ENCODE data around the gene L3MBTL2.

The L3MBTL2 gene

DNA sequence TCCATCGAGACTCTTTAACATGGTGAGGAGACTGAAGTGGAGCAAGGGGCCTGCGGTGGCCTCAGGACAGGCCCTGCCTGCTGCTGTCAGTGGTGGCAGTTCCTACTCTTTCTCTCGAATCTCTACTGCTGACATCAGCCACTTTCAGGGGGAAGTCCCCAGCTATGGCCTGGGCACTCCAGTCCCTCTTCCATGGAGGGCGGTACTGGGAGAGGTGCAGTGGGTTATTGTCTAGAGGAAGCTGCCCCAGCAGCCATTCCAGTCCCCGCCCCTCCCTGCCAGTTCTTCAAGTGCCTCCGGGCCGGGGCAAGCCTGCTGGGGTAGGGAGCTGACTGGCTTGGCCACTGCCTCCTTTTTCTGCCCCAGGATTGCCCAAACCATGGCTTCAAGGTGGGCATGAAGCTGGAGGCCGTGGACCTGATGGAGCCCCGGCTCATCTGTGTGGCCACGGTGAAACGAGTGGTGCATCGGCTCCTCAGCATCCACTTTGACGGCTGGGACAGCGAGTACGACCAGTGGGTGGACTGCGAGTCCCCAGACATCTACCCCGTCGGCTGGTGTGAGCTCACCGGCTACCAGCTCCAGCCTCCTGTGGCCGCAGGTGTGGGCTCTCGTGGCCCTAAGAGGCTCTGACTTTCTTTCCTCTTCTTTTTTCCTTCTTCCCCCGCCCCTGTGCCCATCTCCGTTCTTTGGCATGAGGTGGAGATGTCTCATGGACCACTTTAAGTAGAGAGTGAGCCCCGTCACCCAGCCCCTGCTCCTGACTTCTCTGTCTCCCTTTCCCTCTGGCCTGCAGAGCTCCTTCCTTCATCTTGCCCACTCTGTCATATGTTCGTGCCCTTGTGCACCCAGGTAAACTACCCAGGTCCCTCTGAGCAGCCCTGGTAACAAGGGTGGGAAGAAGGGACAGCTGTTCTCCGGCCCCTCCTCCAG lies 21.9 kb downstream of the L3MBTL2 start:
- Histone ChIP-seq H3K9ac (ENCODE audit: low read length) (no peak overlapping the region), H3K79me2 (ENCODE audit: control insufficient read depth, insufficient read depth, low read length) (no peaks in the 10 kb centered on the region), H3K4me1 (ENCODE audit: control insufficient read depth, low read depth, low read length) (no peaks in the 10 kb centered on the region), H2BK15ac (replicated peaks; ENCODE audit: low read depth) (no peak overlapping the region), H3K56ac (ENCODE audit: low read length) (no peak overlapping the region), H2BK120ac (ENCODE audit: low read depth, low read length) (no peak overlapping the region), H3K18ac (ENCODE audit: low read length) (no peak overlapping the region), H4K5ac (ENCODE audit: low read length) (no peak overlapping the region), H3K27me3 (ENCODE audit: insufficient read depth, low read length, poor library complexity) (no peaks in the 10 kb centered on the region), H3K79me1 (ENCODE audit: low read length) (no peaks in the 10 kb centered on the region), H3K27ac (ENCODE audit: low read depth, low read length) (no peak overlapping the region), H4K8ac (ENCODE audit: low read depth, low read length) (no peak overlapping the region), H3K36me3 (ENCODE audit: control insufficient read depth, insufficient read depth, low read length) (peaks cover 5% of the 10 kb centered on the region), H2AK5ac (ENCODE audit: low read length) (no peak overlapping the region), H3K4me3 (ENCODE audit: low read length) (no peak overlapping the region), H2BK5ac (ENCODE audit: low read length) (no peak overlapping the region), H3K23ac (ENCODE audit: low read length) (peak overlapping the region; percentile 24), H3K4me2 (ENCODE audit: low read length) (no peak overlapping the region), H3K4ac (ENCODE audit: low read depth, low read length) (no peak overlapping the region)
- DNase-seq, result no peak
- no CpG with 5 or more reads among the region's 26 CpGs for WGBS (ENCODE audit: extremely low coverage, insufficient coverage, low lambda C conversion rate)

DNA sequence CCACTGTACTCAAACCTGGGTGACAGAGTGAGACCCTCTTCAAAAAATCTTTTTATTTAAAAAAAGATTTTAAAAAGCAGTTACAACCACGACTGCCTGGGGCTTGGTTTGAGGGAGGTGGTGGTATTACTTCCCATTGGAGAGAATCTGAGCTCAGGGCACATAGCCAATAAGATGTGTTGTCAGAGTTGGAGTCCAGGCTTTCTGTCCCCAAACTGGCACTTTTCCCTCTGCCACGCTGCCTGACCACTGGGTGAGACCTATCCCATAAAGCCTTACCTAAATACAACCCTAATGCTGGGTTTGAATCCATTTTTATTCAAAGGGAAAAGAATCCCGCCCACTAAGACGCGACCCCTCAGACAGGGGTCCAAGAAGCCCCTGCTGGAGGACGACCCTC lies 24.1 kb downstream of the L3MBTL2 start:
- no peak overlapping the region for H3K27ac ChIP-seq (ENCODE audit: low read depth, low read length)
- no peak overlapping the region for H3K4me2 ChIP-seq (ENCODE audit: low read length)
- no peak overlapping the region for H3K56ac ChIP-seq (ENCODE audit: low read length)
- no peak overlapping the region for H2BK5ac ChIP-seq (ENCODE audit: low read length)
- H3K23ac ChIP-seq (ENCODE audit: low read length), result no peak overlapping the region
- no peak for DNase-seq
- no peak overlapping the region for H2AK5ac ChIP-seq (ENCODE audit: low read length)
- H3K79me2 ChIP-seq (ENCODE audit: control insufficient read depth, insufficient read depth, low read length), result no peaks in the 10 kb centered on the region
- H3K4ac ChIP-seq (ENCODE audit: low read depth, low read length), result no peak overlapping the region
- H2BK120ac ChIP-seq (ENCODE audit: low read depth, low read length), result no peak overlapping the region
- H3K4me3 ChIP-seq (ENCODE audit: low read length), result no peak overlapping the region
- no peak overlapping the region for H4K8ac ChIP-seq (ENCODE audit: low read depth, low read length)
- no peak overlapping the region for H3K18ac ChIP-seq (ENCODE audit: low read length)
- no peaks in the 10 kb centered on the region for H3K4me1 ChIP-seq (ENCODE audit: control insufficient read depth, low read depth, low read length)
- no CpG with 5 or more reads among the region's 6 CpGs for WGBS (ENCODE audit: extremely low coverage, insufficient coverage, low lambda C conversion rate)
- H2BK15ac ChIP-seq (replicated peaks; ENCODE audit: low read depth), result no peak overlapping the region
- no peak overlapping the region for H3K9ac ChIP-seq (ENCODE audit: low read length)
- H3K36me3 ChIP-seq (ENCODE audit: control insufficient read depth, insufficient read depth, low read length), result peaks cover 5% of the 10 kb centered on the region
- H3K27me3 ChIP-seq (ENCODE audit: insufficient read depth, low read length, poor library complexity), result no peaks in the 10 kb centered on the region
- H3K79me1 ChIP-seq (ENCODE audit: low read length), result no peaks in the 10 kb centered on the region
- no peak overlapping the region for H4K5ac ChIP-seq (ENCODE audit: low read length)

DNA sequence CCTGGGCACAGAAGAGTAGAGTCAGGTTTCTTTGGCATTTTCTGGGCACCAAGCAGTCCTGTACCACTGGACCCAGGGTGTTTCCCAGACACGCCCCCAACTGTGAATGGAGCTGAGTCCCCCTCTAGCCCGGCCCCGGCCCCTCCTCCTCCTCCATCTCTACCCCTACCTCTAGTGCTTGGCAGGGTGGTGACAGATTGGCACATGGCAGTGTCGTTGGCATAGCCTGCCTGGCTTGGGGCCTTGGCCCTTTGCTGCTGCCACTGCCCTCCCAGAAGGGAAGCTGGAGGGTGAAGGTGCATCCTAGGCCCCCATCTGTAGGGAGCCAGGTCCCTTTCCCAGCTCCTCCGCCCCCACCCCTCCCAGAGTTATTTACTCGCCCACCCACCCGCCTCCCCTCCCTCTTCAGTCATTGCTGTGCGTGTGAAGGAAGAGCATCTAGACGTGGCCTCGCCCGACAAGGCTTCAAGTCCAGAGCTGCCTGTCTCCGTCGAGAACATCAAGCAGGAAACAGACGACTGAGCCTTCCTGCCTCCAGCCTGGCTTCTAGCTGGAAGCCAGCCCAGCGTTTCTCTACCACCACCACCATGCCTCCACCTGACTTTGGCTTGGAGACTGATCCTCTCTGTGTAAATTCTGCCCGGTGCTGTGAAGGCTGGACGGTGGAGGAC lies 24.8 kb downstream of the L3MBTL2 start:
- Histone ChIP-seq H3K27ac (ENCODE audit: low read depth, low read length) (no peak overlapping the region), H3K36me3 (ENCODE audit: control insufficient read depth, insufficient read depth, low read length) (peaks cover 5% of the 10 kb centered on the region), H3K23ac (ENCODE audit: low read length) (no peak overlapping the region), H2AK5ac (ENCODE audit: low read length) (no peak overlapping the region), H2BK5ac (ENCODE audit: low read length) (no peak overlapping the region), H2BK120ac (ENCODE audit: low read depth, low read length) (no peak overlapping the region), H3K4me2 (ENCODE audit: low read length) (no peak overlapping the region), H3K4me1 (ENCODE audit: control insufficient read depth, low read depth, low read length) (no peaks in the 10 kb centered on the region), H3K56ac (ENCODE audit: low read length) (no peak overlapping the region), H2BK15ac (replicated peaks; ENCODE audit: low read depth) (no peak overlapping the region), H3K79me2 (ENCODE audit: control insufficient read depth, insufficient read depth, low read length) (no peaks in the 10 kb centered on the region), H3K27me3 (ENCODE audit: insufficient read depth, low read length, poor library complexity) (no peaks in the 10 kb centered on the region), H3K4me3 (ENCODE audit: low read length) (no peak overlapping the region), H3K79me1 (ENCODE audit: low read length) (no peaks in the 10 kb centered on the region), H3K9ac (ENCODE audit: low read length) (no peak overlapping the region), H4K8ac (ENCODE audit: low read depth, low read length) (no peak overlapping the region), H3K4ac (ENCODE audit: low read depth, low read length) (no peak overlapping the region), H3K18ac (ENCODE audit: low read length) (no peak overlapping the region), H4K5ac (ENCODE audit: low read length) (no peak overlapping the region)
- DNase-seq, result no peak
- no CpG with 5 or more reads among the region's 17 CpGs for WGBS (ENCODE audit: extremely low coverage, insufficient coverage, low lambda C conversion rate)

DNA sequence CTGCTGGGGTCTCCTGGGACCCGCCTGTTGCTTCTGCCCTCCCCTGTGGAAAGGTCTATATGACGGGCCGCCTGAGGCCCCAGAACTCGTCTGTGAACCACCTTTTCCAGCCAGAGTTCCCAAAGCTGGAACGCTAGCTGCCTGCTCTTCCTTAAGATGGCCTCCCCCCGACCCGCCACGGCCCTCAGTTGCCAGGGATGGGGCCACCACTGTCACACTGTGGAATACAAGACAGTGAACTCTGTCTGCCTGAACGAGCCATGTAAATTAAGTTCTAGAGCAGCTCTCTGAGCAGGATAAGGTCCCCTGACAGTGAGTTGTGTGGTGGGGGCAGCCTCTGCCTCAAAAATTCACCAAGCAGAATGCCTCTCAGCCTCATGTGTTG lies 25.3 kb downstream of the L3MBTL2 start:
- no peak overlapping the region for H4K5ac ChIP-seq (ENCODE audit: low read length)
- no peak overlapping the region for H2BK5ac ChIP-seq (ENCODE audit: low read length)
- H3K27ac ChIP-seq (ENCODE audit: low read depth, low read length), result no peak overlapping the region
- H3K56ac ChIP-seq (ENCODE audit: low read length), result no peak overlapping the region
- no peak overlapping the region for H3K4ac ChIP-seq (ENCODE audit: low read depth, low read length)
- H3K23ac ChIP-seq (ENCODE audit: low read length), result no peak overlapping the region
- H3K79me2 ChIP-seq (ENCODE audit: control insufficient read depth, insufficient read depth, low read length), result no peaks in the 10 kb centered on the region
- no peak for DNase-seq
- no peaks in the 10 kb centered on the region for H3K79me1 ChIP-seq (ENCODE audit: low read length)
- no peak overlapping the region for H3K4me3 ChIP-seq (ENCODE audit: low read length)
- H3K4me2 ChIP-seq (ENCODE audit: low read length), result no peak overlapping the region
- no peak overlapping the region for H3K9ac ChIP-seq (ENCODE audit: low read length)
- H2AK5ac ChIP-seq (ENCODE audit: low read length), result no peak overlapping the region
- no peaks in the 10 kb centered on the region for H3K4me1 ChIP-seq (ENCODE audit: control insufficient read depth, low read depth, low read length)
- peaks cover 5% of the 10 kb centered on the region for H3K36me3 ChIP-seq (ENCODE audit: control insufficient read depth, insufficient read depth, low read length)
- H4K8ac ChIP-seq (ENCODE audit: low read depth, low read length), result no peak overlapping the region
- WGBS (ENCODE audit: extremely low coverage, insufficient coverage, low lambda C conversion rate), result no CpG with 5 or more reads among the region's 9 CpGs
- no peak overlapping the region for H3K18ac ChIP-seq (ENCODE audit: low read length)
- H3K27me3 ChIP-seq (ENCODE audit: insufficient read depth, low read length, poor library complexity), result no peaks in the 10 kb centered on the region
- H2BK15ac ChIP-seq (replicated peaks; ENCODE audit: low read depth), result no peak overlapping the region
- no peak overlapping the region for H2BK120ac ChIP-seq (ENCODE audit: low read depth, low read length)

DNA sequence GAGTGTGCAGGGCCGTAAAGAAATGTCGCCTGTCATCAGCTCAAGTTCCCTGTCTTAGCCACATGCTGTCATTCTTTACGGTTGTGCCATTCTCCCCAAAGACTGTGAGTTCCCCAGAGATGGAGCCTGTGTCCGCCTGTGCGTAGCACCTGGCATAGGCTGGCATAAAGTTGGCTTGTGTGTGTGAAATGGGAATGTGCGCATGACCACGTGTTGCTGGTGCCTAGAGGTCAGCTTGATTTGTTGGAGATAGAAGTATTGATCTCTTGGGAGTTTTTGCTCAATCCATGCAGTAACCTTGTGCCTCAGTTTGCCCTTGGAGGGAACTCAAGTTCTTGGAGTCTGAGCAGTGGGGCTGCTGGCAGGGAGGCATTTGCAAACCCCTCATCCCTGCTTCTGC lies 26.3 kb downstream of the L3MBTL2 start:
- Histone ChIP-seq H3K79me2 (ENCODE audit: control insufficient read depth, insufficient read depth, low read length) (no peaks in the 10 kb centered on the region), H3K4me2 (ENCODE audit: low read length) (no peak overlapping the region), H3K36me3 (ENCODE audit: control insufficient read depth, insufficient read depth, low read length) (peaks cover 3% of the 10 kb centered on the region), H3K4ac (ENCODE audit: low read depth, low read length) (no peak overlapping the region), H3K4me3 (ENCODE audit: low read length) (no peak overlapping the region), H3K9ac (ENCODE audit: low read length) (no peak overlapping the region), H2BK120ac (ENCODE audit: low read depth, low read length) (no peak overlapping the region), H2BK5ac (ENCODE audit: low read length) (no peak overlapping the region), H2AK5ac (ENCODE audit: low read length) (no peak overlapping the region), H3K18ac (ENCODE audit: low read length) (no peak overlapping the region), H3K4me1 (ENCODE audit: control insufficient read depth, low read depth, low read length) (no peaks in the 10 kb centered on the region), H2BK15ac (replicated peaks; ENCODE audit: low read depth) (no peak overlapping the region), H4K8ac (ENCODE audit: low read depth, low read length) (no peak overlapping the region), H3K27ac (ENCODE audit: low read depth, low read length) (no peak overlapping the region), H3K56ac (ENCODE audit: low read length) (no peak overlapping the region), H3K79me1 (ENCODE audit: low read length) (no peaks in the 10 kb centered on the region), H4K5ac (ENCODE audit: low read length) (no peak overlapping the region), H3K23ac (ENCODE audit: low read length) (no peak overlapping the region), H3K27me3 (ENCODE audit: insufficient read depth, low read length, poor library complexity) (no peaks in the 10 kb centered on the region)
- no peak for DNase-seq
- WGBS (ENCODE audit: extremely low coverage, insufficient coverage, low lambda C conversion rate), result no CpG with 5 or more reads among the region's 7 CpGs
